Panc1 (cell line): ENCODE results near the gene IL17D. TPM values are rescaled to one million over a fixed set of nuclear protein-coding genes. Genes with fewer than 3 reads are reported as not detected.
A peak's percentile ranks its signal among the peaks of the same experiment; 100 is the strongest.

Source experiments
- ATAC-seq: fragments of 200-7000 bp; cut with Tn5 transposase; 2 replicates; pipeline ENCODE4 v1.9.1; 2020; ENCODE audit warnings: mild to moderate bottlenecking, moderate library complexity
- BruUV-seq: library from RNA; stranded (reverse); fragments of 400-500 nt; replicated peaks from 2 replicates; lab custom pipeline; 2021; lab: Mats Ljungman, UMichigan
- CTCF ChIA-PET: fragments of 300-600 bp; sonication (Branson Sonifier 250); formaldehyde crosslinking; loops from one replicate; lab custom pipeline; 2022; ENCODE audit warnings: antibody characterized with exemption; lab: Charles Lee
- POLR2A ChIA-PET: fragments of 300-600 bp; sonication (Branson Sonifier 250); formaldehyde crosslinking; loops from one replicate; lab custom pipeline; 2022; ENCODE audit warnings: antibody characterized with exemption; lab: Charles Lee
- DNase-seq: peaks from one replicate; pipeline ENCODE4 v3.0.0-alpha.2; 2010; ENCODE audit warnings: low read depth, low spot score
- H3K27ac ChIP-seq: 2 replicates; pipeline ENCODE4 v1.5.1; 2011; ENCODE audit warnings: mild to moderate bottlenecking, low read length, inconsistent platforms
- H3K27me3 ChIP-seq: fragments of 200-500 bp; sonication (Bioruptor generic); 2 replicates; pipeline ENCODE4 v1.6.0; 2014; ENCODE audit warnings: low read length, inconsistent platforms; ENCODE audit not compliant: control insufficient read depth, insufficient read depth
- H3K36me3 ChIP-seq: fragments of 200-500 bp; sonication (Bioruptor generic); 2 replicates; pipeline ENCODE4 v1.5.1; 2014; ENCODE audit warnings: inconsistent platforms, mild to moderate bottlenecking, low read length, moderate library complexity; ENCODE audit not compliant: control insufficient read depth, insufficient read depth
- H3K4me1 ChIP-seq: 2 replicates; pipeline ENCODE4 v1.5.1; 2011; ENCODE audit warnings: inconsistent platforms, mild to moderate bottlenecking, low read length, moderate library complexity; ENCODE audit not compliant: control insufficient read depth, insufficient read depth
- H3K4me3 ChIP-seq, 2 experiments: 2 replicates each; pipeline ENCODE4 v1.5.1; 2011 to 2012; ENCODE audit warnings: low read depth in 2 of 2, low read length in 2 of 2, mild to moderate bottlenecking in 2 of 2, inconsistent platforms in 1 of 2, moderate library complexity in 1 of 2
- H3K9me3 ChIP-seq: fragments of 200-500 bp; sonication (Bioruptor generic); 2 replicates; pipeline ENCODE4 v1.5.1; 2014; ENCODE audit warnings: low read depth, mild to moderate bottlenecking, inconsistent platforms, low read length, moderate library complexity; ENCODE audit not compliant: control insufficient read depth, insufficient read depth
- CTCF ChIP-seq: fragments of 450-650 bp; IDR thresholded peaks from 2 replicates; pipeline ENCODE4 v1.5.1; 2017; ENCODE audit warnings: mild to moderate bottlenecking
- POLR2AphosphoS5 ChIP-seq: IDR thresholded peaks from 2 replicates; pipeline ENCODE4 v1.6.1; 2012; ENCODE audit warnings: mild to moderate bottlenecking, low read depth, low read length, moderate library complexity
- REST ChIP-seq, 2 experiments: IDR thresholded peaks; 2 replicates each; pipeline ENCODE4 v1.6.1; 2011 to 2012; ENCODE audit warnings: low read depth in 2 of 2, control low read depth in 1 of 2, low read length in 1 of 2, mild to moderate bottlenecking in 1 of 2, moderate library complexity in 1 of 2; ENCODE audit not compliant: insufficient read depth in 1 of 2
- SIN3A ChIP-seq: IDR thresholded peaks from 2 replicates; pipeline ENCODE4 v1.6.1; 2012; ENCODE audit warnings: low read depth, mild to moderate bottlenecking, low read length, moderate library complexity, borderline replicate concordance; ENCODE audit not compliant: insufficient read depth
- TCF7L2 ChIP-seq: IDR thresholded peaks from 2 replicates; pipeline ENCODE4 v1.6.1; 2011; ENCODE audit warnings: mild to moderate bottlenecking, low read depth, low read length, inconsistent platforms
- in situ Hi-C: cut with HindIII; loops from 2 replicates; pipeline ENCODE4 v1.10.0; 2016; ENCODE audit warnings: low sequenced_read_pairs, low pct_unique_long_range_greater_than_20kb
- intact Hi-C: fragments of 100-400 bp; cut with micrococcal nuclease; formaldehyde crosslinking; loops from one replicate; pipeline ENCODE4 v1.10.0; 2022; ENCODE audit not compliant: unreplicated experiment
- total RNA-seq: library from RNA; stranded (reverse); gene quantifications from one replicate; pipeline ENCODE4 v1.2.1, GENCODE V29; 2021; ENCODE audit not compliant: unreplicated experiment

IL17D gene
- total RNA-seq, 1 experiment from 2014 or later = 0.46 TPM

DNA sequence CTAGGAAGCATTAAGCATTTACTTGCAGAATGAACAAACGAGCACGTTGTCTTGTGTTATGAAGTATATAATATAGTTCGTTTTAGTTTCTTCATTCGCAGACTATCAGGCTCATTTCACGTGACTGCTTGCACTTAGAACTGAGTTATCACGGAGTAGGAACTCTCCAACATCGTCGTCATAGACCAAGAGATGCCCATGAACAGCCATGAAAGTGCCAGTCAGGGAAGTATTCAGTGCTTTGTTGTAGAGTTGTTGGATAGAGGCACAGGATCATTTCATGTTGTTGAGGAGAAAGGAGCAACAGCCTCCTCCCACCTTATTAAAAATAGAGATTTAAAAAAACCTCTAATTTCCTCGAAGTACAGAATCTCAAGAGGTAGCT is 977 bp upstream of the IL17D start:
- CTCF ChIA-PET = no interaction called here
- no peak for TF ChIP-seq POLR2AphosphoS5
- TF ChIP-seq SIN3A = no peak
- no peak for TF ChIP-seq CTCF
- no peak for TF ChIP-seq REST (IDR thresholded peaks at IDR 0.05; ENCODE audit: insufficient read depth in 1 of 2, low read depth in 2 of 2, low read length in 1 of 2)
- no peak for TF ChIP-seq TCF7L2
- Histone ChIP-seq H3K36me3 (no peaks in the 10 kb centered on the region), H3K9me3 (no peaks in the 10 kb centered on the region), H3K4me3 (peak overlapping the region; percentile 51 to 54; a peak in 3 of 4 replicates), H3K27ac (no peak overlapping the region), H3K4me1 (no peaks in the 10 kb centered on the region; the same call in 1 of the 2 replicates), H3K27me3 (peaks cover 3% of the 10 kb centered on the region; the same call in 1 of the 2 replicates)
- no TSS peak for BruUV-seq
- DNase-seq (no peak), ATAC-seq (no peak)
- POLR2A ChIA-PET = no interaction called here
- in situ Hi-C loops = no loop called here
- intact Hi-C loops = loop anchor here (5.0 kb wide), 1 partner anchor 205 kb away; no protein-coding TSS in a partner anchor

- POLR2A ChIA-PET = no interaction called here
- TF ChIP-seq REST (IDR thresholded peaks at IDR 0.05; ENCODE audit: insufficient read depth in 1 of 2, low read depth in 2 of 2, low read length in 1 of 2) = no peak
- no peak for TF ChIP-seq TCF7L2
- TF ChIP-seq CTCF = peak; percentile 53
- no peaks in the 10 kb centered on the region for H3K9me3 ChIP-seq
- peak overlapping the region; percentile 23 to 54; a peak in 3 of 4 replicates for H3K4me3 ChIP-seq
- H3K27ac ChIP-seq = no peak overlapping the region
- peaks cover 3% of the 10 kb centered on the region; the same call in 1 of the 2 replicates for H3K27me3 ChIP-seq
- ATAC-seq = peak; percentile 94
- CTCF ChIA-PET = interaction anchor here (0.7 kb wide), 1 partner anchor 104 kb away, joined by 3 read pairs; no protein-coding TSS in a partner anchor
- no TSS peak for BruUV-seq
- in situ Hi-C loops (no loop called here), intact Hi-C loops (loop anchor here (5.0 kb wide), 1 partner anchor 207 kb away; no protein-coding TSS in a partner anchor)
- no peak for DNase-seq
- no peaks in the 10 kb centered on the region; the same call in 1 of the 2 replicates for H3K4me1 ChIP-seq
- H3K36me3 ChIP-seq = no peaks in the 10 kb centered on the region
These were observed 420 bp downstream of the IL17D start for GRCh38 chr13:20703780-20704458.
